Measurements from ENCODE around the gene SCN4B.

DNA sequence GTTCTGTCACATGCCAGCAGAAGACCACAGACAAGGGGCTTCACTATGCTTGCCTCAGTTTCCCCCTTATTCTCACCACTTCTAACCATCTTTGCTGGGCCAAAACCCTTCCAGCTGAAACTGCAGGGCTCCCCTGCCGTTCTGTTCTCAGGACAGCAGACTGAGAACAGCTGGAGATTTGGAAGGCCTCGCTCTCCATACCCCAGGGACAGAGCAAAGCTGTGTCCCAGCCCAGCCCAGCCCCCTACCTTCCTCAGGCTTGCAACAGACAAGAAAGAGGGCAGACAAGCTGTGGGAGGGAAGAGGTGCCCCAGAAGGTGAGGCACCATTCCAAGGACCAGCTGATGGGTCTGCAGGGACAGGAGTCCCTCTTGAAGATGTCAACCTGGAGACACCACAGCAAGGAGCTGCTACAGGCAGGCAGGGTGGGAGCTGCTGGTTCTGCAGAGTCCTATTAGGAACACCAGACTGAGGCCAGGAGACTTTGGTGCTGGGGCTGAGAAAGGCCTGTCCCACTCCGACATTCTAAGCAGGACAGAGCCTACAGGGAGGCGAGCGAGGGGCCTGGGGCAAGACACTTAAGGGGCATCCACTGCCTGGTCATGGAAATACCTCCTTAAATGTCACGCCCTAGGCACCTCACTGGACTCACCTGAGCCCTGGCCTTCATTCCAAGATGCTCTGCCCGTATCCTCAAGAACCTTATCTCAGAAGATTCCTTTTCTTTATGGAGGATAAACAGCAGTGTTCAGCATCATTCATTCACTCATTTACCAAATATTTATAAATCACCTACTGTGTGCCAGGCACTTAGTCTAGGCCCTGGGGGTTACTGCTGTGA lies 16.9 kb upstream of the SCN4B start:
- no peak for TF ChIP-seq FOXA1 (IDR thresholded peaks at IDR 0.05)
- TF ChIP-seq, protein P1, sequence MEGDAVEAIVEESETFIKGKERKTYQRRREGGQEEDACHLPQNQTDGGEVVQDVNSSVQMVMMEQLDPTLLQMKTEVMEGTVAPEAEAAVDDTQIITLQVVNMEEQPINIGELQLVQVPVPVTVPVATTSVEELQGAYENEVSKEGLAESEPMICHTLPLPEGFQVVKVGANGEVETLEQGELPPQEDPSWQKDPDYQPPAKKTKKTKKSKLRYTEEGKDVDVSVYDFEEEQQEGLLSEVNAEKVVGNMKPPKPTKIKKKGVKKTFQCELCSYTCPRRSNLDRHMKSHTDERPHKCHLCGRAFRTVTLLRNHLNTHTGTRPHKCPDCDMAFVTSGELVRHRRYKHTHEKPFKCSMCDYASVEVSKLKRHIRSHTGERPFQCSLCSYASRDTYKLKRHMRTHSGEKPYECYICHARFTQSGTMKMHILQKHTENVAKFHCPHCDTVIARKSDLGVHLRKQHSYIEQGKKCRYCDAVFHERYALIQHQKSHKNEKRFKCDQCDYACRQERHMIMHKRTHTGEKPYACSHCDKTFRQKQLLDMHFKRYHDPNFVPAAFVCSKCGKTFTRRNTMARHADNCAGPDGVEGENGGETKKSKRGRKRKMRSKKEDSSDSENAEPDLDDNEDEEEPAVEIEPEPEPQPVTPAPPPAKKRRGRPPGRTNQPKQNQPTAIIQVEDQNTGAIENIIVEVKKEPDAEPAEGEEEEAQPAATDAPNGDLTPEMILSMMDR (IDR thresholded peaks at IDR 0.05; ENCODE audit: low read depth, low read length, missing input control), result no peak
- TF ChIP-seq, protein P2, sequence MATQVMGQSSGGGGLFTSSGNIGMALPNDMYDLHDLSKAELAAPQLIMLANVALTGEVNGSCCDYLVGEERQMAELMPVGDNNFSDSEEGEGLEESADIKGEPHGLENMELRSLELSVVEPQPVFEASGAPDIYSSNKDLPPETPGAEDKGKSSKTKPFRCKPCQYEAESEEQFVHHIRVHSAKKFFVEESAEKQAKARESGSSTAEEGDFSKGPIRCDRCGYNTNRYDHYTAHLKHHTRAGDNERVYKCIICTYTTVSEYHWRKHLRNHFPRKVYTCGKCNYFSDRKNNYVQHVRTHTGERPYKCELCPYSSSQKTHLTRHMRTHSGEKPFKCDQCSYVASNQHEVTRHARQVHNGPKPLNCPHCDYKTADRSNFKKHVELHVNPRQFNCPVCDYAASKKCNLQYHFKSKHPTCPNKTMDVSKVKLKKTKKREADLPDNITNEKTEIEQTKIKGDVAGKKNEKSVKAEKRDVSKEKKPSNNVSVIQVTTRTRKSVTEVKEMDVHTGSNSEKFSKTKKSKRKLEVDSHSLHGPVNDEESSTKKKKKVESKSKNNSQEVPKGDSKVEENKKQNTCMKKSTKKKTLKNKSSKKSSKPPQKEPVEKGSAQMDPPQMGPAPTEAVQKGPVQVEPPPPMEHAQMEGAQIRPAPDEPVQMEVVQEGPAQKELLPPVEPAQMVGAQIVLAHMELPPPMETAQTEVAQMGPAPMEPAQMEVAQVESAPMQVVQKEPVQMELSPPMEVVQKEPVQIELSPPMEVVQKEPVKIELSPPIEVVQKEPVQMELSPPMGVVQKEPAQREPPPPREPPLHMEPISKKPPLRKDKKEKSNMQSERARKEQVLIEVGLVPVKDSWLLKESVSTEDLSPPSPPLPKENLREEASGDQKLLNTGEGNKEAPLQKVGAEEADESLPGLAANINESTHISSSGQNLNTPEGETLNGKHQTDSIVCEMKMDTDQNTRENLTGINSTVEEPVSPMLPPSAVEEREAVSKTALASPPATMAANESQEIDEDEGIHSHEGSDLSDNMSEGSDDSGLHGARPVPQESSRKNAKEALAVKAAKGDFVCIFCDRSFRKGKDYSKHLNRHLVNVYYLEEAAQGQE (IDR thresholded peaks at IDR 0.05), result no peak
- TF ChIP-seq EGR1 (IDR thresholded peaks at IDR 0.05; ENCODE audit: low read depth in 2 of 2), result no peak
- TF ChIP-seq TAF1 (conservative IDR thresholded peaks at IDR 0.05), result no peak
- TF ChIP-seq, protein P3, sequence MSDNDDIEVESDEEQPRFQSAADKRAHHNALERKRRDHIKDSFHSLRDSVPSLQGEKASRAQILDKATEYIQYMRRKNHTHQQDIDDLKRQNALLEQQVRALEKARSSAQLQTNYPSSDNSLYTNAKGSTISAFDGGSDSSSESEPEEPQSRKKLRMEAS (IDR thresholded peaks at IDR 0.05), result no peak
- no peak for TF ChIP-seq RXRA (IDR thresholded peaks at IDR 0.05)
- TF ChIP-seq, protein P4, sequence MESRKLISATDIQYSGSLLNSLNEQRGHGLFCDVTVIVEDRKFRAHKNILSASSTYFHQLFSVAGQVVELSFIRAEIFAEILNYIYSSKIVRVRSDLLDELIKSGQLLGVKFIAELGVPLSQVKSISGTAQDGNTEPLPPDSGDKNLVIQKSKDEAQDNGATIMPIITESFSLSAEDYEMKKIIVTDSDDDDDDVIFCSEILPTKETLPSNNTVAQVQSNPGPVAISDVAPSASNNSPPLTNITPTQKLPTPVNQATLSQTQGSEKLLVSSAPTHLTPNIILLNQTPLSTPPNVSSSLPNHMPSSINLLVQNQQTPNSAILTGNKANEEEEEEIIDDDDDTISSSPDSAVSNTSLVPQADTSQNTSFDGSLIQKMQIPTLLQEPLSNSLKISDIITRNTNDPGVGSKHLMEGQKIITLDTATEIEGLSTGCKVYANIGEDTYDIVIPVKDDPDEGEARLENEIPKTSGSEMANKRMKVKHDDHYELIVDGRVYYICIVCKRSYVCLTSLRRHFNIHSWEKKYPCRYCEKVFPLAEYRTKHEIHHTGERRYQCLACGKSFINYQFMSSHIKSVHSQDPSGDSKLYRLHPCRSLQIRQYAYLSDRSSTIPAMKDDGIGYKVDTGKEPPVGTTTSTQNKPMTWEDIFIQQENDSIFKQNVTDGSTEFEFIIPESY (IDR thresholded peaks at IDR 0.05), result no peak
- TF ChIP-seq RAD21 (IDR thresholded peaks at IDR 0.05), result no peak
- TF ChIP-seq YY1 (IDR thresholded peaks at IDR 0.05), result no peak
- no peak for TF ChIP-seq SP1 (IDR thresholded peaks at IDR 0.05)
- TF ChIP-seq JUND (IDR thresholded peaks at IDR 0.05), result no peak
